ENCODE results near the gene FIGNL1.

FIGNL1 gene

GRCh38 chr7:50449881-50450589, at the start of gene FIGNL1:
TSS of gene FIGNL1 (minus strand) at chr7:50450350. CDS start at chr7:50447287, 3,063 bp downstream.
- TF ChIP-seq POLR2A (IDR thresholded peaks at IDR 0.05; ENCODE audit: extremely low read depth, insufficient read length) (peak; percentile 85), CTCF (IDR thresholded peaks at IDR 0.05; ENCODE audit: low read depth, low read length) (no peak), MYC (IDR thresholded peaks at IDR 0.05; ENCODE audit: low read depth, low read length) (peak; percentile 88), MAX (IDR thresholded peaks at IDR 0.05; ENCODE audit: low read depth, low read length) (peak; percentile 82)

GRCh38 chr7:50499092-50499491, 48.9 kb upstream of the FIGNL1 start:
- H3K4me3 ChIP-seq (ENCODE audit: low read depth, low read length) = no peak overlapping the region
- no peak for DNase-seq (ENCODE audit: low read depth)
- no peak for TF ChIP-seq MAX (IDR thresholded peaks at IDR 0.05; ENCODE audit: low read depth, low read length)
- no peak for TF ChIP-seq MYC (IDR thresholded peaks at IDR 0.05; ENCODE audit: low read depth, low read length)
- TF ChIP-seq CTCF (IDR thresholded peaks at IDR 0.05; ENCODE audit: low read depth, low read length) = no peak
- no peak for TF ChIP-seq POLR2A (IDR thresholded peaks at IDR 0.05; ENCODE audit: extremely low read depth, insufficient read length)

More at GRCh38 chr7:50449881-50450589, at the start of gene FIGNL1:
- peak; percentile 93 for DNase-seq (ENCODE audit: low read depth)
- peak within 1 kb of the TSS; percentile 80 for H3K4me3 ChIP-seq (ENCODE audit: low read depth, low read length)

- no peak overlapping the region for H3K4me3 ChIP-seq (ENCODE audit: low read depth, low read length)
- no peak for DNase-seq (ENCODE audit: low read depth)
Measured at GRCh38 chr7:50497968-50498367, 47.8 kb upstream of the FIGNL1 start.

GRCh38 chr7:50497068-50497642, 47.0 kb upstream of the FIGNL1 start:
- TF ChIP-seq MAX (IDR thresholded peaks at IDR 0.05; ENCODE audit: low read depth, low read length) (no peak), MYC (IDR thresholded peaks at IDR 0.05; ENCODE audit: low read depth, low read length) (no peak), POLR2A (IDR thresholded peaks at IDR 0.05; ENCODE audit: extremely low read depth, insufficient read length) (no peak), CTCF (IDR thresholded peaks at IDR 0.05; ENCODE audit: low read depth, low read length) (no peak)
- no peak overlapping the region for H3K4me3 ChIP-seq (ENCODE audit: low read depth, low read length)
- DNase-seq (ENCODE audit: low read depth) = peak; percentile 82

More at GRCh38 chr7:50497968-50498367, 47.8 kb upstream of the FIGNL1 start:
- no peak for TF ChIP-seq MAX (IDR thresholded peaks at IDR 0.05; ENCODE audit: low read depth, low read length)
- TF ChIP-seq CTCF (IDR thresholded peaks at IDR 0.05; ENCODE audit: low read depth, low read length) = no peak
- no peak for TF ChIP-seq MYC (IDR thresholded peaks at IDR 0.05; ENCODE audit: low read depth, low read length)
- no peak for TF ChIP-seq POLR2A (IDR thresholded peaks at IDR 0.05; ENCODE audit: extremely low read depth, insufficient read length)

GRCh38 chr7:50496569-50496968, 46.4 kb upstream of the FIGNL1 start:
- no peak overlapping the region for H3K4me3 ChIP-seq (ENCODE audit: low read depth, low read length)
- TF ChIP-seq MAX (IDR thresholded peaks at IDR 0.05; ENCODE audit: low read depth, low read length) = no peak
- TF ChIP-seq POLR2A (IDR thresholded peaks at IDR 0.05; ENCODE audit: extremely low read depth, insufficient read length) = no peak
- TF ChIP-seq MYC (IDR thresholded peaks at IDR 0.05; ENCODE audit: low read depth, low read length) = no peak
- no peak for TF ChIP-seq CTCF (IDR thresholded peaks at IDR 0.05; ENCODE audit: low read depth, low read length)
- no peak for DNase-seq (ENCODE audit: low read depth)
